Breast epithelium (tissue), 4 donors: ENCODE data around the gene CASKIN1. TPM values are rescaled to one million over a fixed set of nuclear protein-coding genes. Genes with fewer than 3 reads are reported as not detected.

Source experiments
- DNase-seq, 2 donors: peaks; one replicate each; pipeline ENCODE4 v3.0.0-alpha.2; 2019; ENCODE audit warnings: low spot score in 2 of 2
- H3K27ac ChIP-seq, 2 donors: fragments of 200-600 bp; sonication (generic) in 1 of 2; one replicate each; pipeline ENCODE4 v1.5.1; 2016 to 2019; ENCODE audit warnings: mild to moderate bottlenecking in 1 of 2
- H3K27me3 ChIP-seq, 2 donors: fragments of 200-600 bp; sonication (generic) in 1 of 2; one replicate each; pipeline versions ENCODE4 v1.5.1 to v1.6.0; 2017 to 2019; ENCODE audit warnings: control low read depth in 1 of 2, mild to moderate bottlenecking in 1 of 2
- H3K36me3 ChIP-seq: fragments of 200-600 bp; one replicate; pipeline ENCODE4 v1.5.1; 2019
- H3K4me1 ChIP-seq, 2 donors: fragments of 200-600 bp; sonication (generic); one replicate each; pipeline ENCODE4 v1.5.1; 2016 to 2019; ENCODE audit warnings: control low read depth in 1 of 2
- H3K4me3 ChIP-seq, 3 donors: fragments of 200-600 bp; sonication (generic); 1 replicate in 2 of 3; 2 replicates in 1 of 3; pipeline ENCODE4 v1.5.1; 2016 to 2019; ENCODE audit warnings: mild to moderate bottlenecking in 3 of 3, moderate library complexity in 2 of 3
- H3K9me3 ChIP-seq, 2 donors: fragments of 200-600 bp; sonication (generic) in 1 of 2; one replicate each; pipeline ENCODE4 v1.5.1; 2016 to 2019; ENCODE audit warnings: control low read depth in 1 of 2
- POLR2A ChIP-seq: fragments of 450-650 bp; IDR thresholded peaks from one replicate; pipeline ENCODE4 v1.6.1; 2016; ENCODE audit warnings: antibody characterized with exemption, mild to moderate bottlenecking, moderate library complexity
- POLR2AphosphoS5 ChIP-seq, 3 donors: sonication (generic); formaldehyde crosslinking; IDR thresholded peaks; one replicate each; pipeline ENCODE4 v1.6.1; 2017; ENCODE audit warnings: antibody characterized with exemption in 3 of 3
- intact Hi-C: fragments of 100-400 bp; cut with DNase I; formaldehyde crosslinking; loops from one replicate; pipeline ENCODE4 v1.15.1; 2023; ENCODE audit warnings: low total_unique reads
- total RNA-seq, 3 donors: library from RNA; depleted of rRNA; stranded (reverse); fragments of >200 nt; gene quantifications; one replicate each; pipeline ENCODE4 v1.1.0, GENCODE V29; 2016
- TF ChIP-seq, protein P1 (sequence below), 3 donors: fragments of 450-650 bp; IDR thresholded peaks; one replicate each; pipeline ENCODE4 v1.5.1; 2016 to 2017; ENCODE audit warnings: antibody characterized with exemption in 3 of 3, mild to moderate bottlenecking in 3 of 3, moderate library complexity in 3 of 3

CASKIN1 gene
- total RNA-seq, 3 donors from 2014 or later: 0.33 to 0.44 TPM; not detected in 1

DNA sequence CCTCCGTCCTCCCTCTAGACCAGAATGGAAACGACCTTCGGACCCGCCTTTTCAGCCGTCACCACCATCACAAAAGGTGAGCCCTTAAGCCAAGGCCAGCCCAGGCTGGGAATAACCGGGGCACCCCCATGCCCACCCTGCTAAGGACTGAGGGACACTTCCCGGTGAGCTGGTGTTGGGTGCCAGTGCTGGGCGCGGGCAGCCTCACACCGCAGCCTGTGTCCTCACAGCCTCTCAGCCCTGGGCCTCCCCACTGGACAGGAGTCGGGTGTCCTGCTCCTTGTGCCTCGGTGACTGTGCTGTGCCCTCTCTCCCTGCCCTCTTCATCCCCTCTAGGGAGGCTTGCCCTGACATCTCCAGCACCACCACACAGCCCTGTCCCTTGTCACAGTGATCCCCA lies 30.5 kb downstream of the CASKIN1 start:
- intact Hi-C loops: no loop called here
- no peak overlapping the region for H3K27ac ChIP-seq
- no peak for TF ChIP-seq POLR2AphosphoS5 (IDR thresholded peaks at IDR 0.05)
- TF ChIP-seq POLR2A: no peak
- TF ChIP-seq, protein P1, sequence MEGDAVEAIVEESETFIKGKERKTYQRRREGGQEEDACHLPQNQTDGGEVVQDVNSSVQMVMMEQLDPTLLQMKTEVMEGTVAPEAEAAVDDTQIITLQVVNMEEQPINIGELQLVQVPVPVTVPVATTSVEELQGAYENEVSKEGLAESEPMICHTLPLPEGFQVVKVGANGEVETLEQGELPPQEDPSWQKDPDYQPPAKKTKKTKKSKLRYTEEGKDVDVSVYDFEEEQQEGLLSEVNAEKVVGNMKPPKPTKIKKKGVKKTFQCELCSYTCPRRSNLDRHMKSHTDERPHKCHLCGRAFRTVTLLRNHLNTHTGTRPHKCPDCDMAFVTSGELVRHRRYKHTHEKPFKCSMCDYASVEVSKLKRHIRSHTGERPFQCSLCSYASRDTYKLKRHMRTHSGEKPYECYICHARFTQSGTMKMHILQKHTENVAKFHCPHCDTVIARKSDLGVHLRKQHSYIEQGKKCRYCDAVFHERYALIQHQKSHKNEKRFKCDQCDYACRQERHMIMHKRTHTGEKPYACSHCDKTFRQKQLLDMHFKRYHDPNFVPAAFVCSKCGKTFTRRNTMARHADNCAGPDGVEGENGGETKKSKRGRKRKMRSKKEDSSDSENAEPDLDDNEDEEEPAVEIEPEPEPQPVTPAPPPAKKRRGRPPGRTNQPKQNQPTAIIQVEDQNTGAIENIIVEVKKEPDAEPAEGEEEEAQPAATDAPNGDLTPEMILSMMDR (IDR thresholded peaks at IDR 0.05): no peak
- H3K4me1 ChIP-seq: peaks cover 17 to 20% of the 10 kb centered on the region in 2 donors
- H3K9me3 ChIP-seq: no peaks in the 10 kb centered on the region
- H3K27me3 ChIP-seq: no peaks in the 10 kb centered on the region
- H3K36me3 ChIP-seq: no peaks in the 10 kb centered on the region
- H3K4me3 ChIP-seq: no peak overlapping the region
- no peak for DNase-seq

DNA sequence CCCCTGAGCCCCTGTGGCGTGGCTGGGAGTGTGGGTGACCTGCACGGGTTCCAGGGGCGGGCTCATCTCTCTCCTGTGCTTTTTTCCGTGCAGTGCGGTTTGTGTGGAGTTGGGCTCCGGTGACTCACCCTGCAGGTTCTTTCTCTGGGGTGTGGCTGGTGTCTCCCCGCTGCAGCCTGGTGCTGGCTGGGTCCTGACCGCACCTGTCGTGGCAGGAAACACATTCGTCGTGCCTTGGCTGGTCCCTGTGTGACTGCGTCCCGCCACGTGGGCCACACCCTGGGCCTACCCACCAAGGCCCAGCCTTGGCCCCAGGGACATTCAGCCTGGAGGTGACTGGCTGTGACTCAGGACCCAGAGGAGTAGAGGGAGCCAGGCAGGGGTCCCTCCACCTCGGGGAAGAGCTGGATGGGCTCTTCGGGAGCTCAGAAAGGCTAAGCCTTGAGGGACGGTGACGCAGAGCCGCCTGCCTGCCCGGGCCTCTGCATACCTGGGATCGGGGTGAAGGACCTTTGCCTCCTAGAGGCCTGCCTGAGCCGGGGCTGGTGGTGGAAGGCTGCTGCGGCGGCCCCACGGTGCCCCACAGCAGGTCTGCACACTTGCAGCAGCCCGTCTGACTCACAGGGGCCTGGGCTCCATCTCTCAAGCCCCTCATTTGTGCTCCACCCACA lies 33.1 kb downstream of the CASKIN1 start:
- Histone ChIP-seq H3K4me1 (peaks cover 28 to 32% of the 10 kb centered on the region in 2 donors), H3K27ac (peak overlapping the region; percentile 92 to 97), H3K27me3 (no peaks in the 10 kb centered on the region), H3K9me3 (no peaks in the 10 kb centered on the region), H3K36me3 (no peaks in the 10 kb centered on the region), H3K4me3 (peak overlapping the region in 1 of 3 donors; percentile 20)
- peak; percentile 73 to 86 for DNase-seq
- intact Hi-C loops: no loop called here
- TF ChIP-seq POLR2A: no peak
- TF ChIP-seq, protein P1 (IDR thresholded peaks at IDR 0.05): no peak
- peak in 1 of 3 donors; percentile 26 for TF ChIP-seq POLR2AphosphoS5 (IDR thresholded peaks at IDR 0.05)

DNA sequence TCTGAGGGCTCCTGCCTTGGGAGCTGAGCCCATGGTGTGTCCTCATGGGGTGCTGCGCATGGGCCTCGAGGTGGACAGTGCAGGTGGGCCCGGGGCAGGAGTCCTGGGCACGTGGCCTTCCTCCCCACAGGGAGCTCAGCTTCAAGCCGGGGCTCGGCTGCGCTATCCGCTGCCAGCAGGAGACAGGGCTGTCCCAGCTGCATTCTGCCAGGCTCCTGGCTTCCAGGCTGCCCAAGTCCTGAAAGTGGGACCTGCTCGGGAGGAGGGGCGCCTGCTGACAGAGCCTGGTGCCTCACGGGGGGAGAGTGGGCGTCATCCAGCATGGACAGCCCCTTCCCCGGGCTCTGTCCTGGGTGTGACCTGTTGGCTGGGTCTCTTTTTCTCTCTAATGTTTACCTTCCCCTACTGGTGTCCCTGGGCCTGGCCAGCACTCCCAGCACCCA lies 33.7 kb downstream of the CASKIN1 start:
- TF ChIP-seq POLR2A: no peak
- TF ChIP-seq POLR2AphosphoS5 (IDR thresholded peaks at IDR 0.05): no peak
- TF ChIP-seq, protein P1 (IDR thresholded peaks at IDR 0.05): no peak
- Histone ChIP-seq H3K27me3 (no peaks in the 10 kb centered on the region), H3K9me3 (no peaks in the 10 kb centered on the region), H3K4me1 (peaks cover 28 to 38% of the 10 kb centered on the region in 2 donors), H3K36me3 (no peaks in the 10 kb centered on the region), H3K27ac (peak overlapping the region; percentile 92 to 97), H3K4me3 (peak overlapping the region in 1 of 3 donors; percentile 20)
- no peak for DNase-seq
- intact Hi-C loops: no loop called here

DNA sequence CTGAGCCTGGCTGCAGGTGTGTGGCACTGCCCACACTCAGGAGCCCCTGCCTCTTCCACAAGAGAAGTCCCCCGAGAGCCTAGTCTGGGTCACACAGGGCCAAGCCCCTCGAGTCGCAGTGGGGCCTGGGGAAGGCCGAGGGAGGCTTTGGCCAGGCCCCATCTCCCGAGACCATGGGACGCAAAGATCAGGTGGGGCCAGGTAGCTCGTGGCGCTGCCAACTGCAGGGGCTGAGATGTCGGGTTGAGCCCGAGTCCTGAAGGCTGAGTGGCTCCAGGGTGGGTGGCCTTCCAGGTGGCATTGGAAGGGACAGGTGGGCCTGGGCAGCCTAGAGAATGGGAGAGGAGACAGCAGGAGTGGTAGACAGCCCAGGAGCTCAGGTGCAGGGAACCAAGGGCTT lies 34.5 kb downstream of the CASKIN1 start:
- DNase-seq: no peak
- intact Hi-C loops: no loop called here
- H3K36me3 ChIP-seq: no peaks in the 10 kb centered on the region
- peak overlapping the region in 1 of 3 donors; percentile 49 for H3K4me3 ChIP-seq
- H3K4me1 ChIP-seq: peaks cover 31 to 45% of the 10 kb centered on the region in 2 donors
- H3K27ac ChIP-seq: peak overlapping the region; percentile 92 to 97
- H3K27me3 ChIP-seq: no peaks in the 10 kb centered on the region
- no peaks in the 10 kb centered on the region for H3K9me3 ChIP-seq
- TF ChIP-seq, protein P1 (IDR thresholded peaks at IDR 0.05): no peak
- TF ChIP-seq POLR2A (no peak), POLR2AphosphoS5 (IDR thresholded peaks at IDR 0.05) (no peak)

DNA sequence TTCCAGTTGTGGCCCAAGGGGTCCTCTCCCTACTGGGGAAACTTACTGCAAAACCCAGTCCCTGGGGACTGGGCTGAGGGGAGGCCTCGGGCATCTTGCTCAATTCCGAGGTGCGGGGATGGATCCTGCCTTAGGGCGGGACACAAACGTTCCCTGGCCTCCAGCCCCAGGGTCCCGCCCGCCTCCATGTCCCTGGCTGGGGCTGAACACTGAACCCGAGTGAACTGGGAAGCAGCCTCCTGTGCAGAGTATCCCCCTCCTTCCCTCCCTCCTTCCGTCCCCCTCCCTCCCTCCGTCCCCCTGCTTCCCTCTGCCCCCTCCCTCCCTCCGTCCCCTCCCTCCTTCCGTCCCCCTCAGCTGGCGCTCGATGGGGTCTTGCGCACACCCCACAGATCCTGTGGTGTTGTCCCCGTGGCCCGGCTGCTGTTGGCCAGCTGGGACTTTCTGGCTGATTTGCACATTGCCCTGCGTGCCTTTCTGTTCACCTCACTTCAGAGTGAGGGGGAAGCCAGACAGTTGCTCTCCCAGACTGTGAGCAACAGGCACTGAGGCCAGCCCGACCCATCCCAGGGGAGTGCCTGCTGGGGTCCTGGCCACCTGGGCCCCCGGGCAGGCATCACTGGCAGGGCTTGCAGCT lies 35.4 kb downstream of the CASKIN1 start:
- TF ChIP-seq POLR2A (no peak), POLR2AphosphoS5 (IDR thresholded peaks at IDR 0.05) (peak in 2 of 3 donors; percentile 17 to 29)
- intact Hi-C loops: no loop called here
- peak overlapping the region; percentile 92 to 97 for H3K27ac ChIP-seq
- peaks cover 37 to 53% of the 10 kb centered on the region in 2 donors for H3K4me1 ChIP-seq
- peak overlapping the region in 2 of 3 donors; percentile 38 to 49 for H3K4me3 ChIP-seq
- no peaks in the 10 kb centered on the region for H3K27me3 ChIP-seq
- no peak for DNase-seq
- H3K9me3 ChIP-seq: no peaks in the 10 kb centered on the region
- H3K36me3 ChIP-seq: no peaks in the 10 kb centered on the region
